NCI-H345 (cell line): Measurements from ENCODE around the gene BPIFA2.
"Not testable (repeated sequence)": the region's sequence is repeated elsewhere in the genome, so short reads cannot be mapped to it uniquely, and the experiment has no call there.

ENCODE experiments used
- DNase-seq: peaks from one replicate; lab custom pipeline; 2025; lab: John Stamatoyannopoulos, UW

Gene BPIFA2

GRCh38 chr20:33162313-33162712 is 5.6 kb upstream of the BPIFA2 start:
- DNase-seq, result no peak

- no peak for DNase-seq
These were observed 5.2 kb upstream of the BPIFA2 start for GRCh38 chr20:33162753-33163152.

- no peak for DNase-seq
These were observed 3.9 kb upstream of the BPIFA2 start for GRCh38 chr20:33163856-33164762.

- DNase-seq, result no peak
These were observed 3.2 kb upstream of the BPIFA2 start for GRCh38 chr20:33164763-33165095.

- no peak for DNase-seq
These were observed 2.4 kb upstream of the BPIFA2 start for GRCh38 chr20:33165416-33166055.

- no peak for DNase-seq
These were observed 1.3 kb upstream of the BPIFA2 start for GRCh38 chr20:33166533-33167113.

GRCh38 chr20:33169176-33169794 is 1.3 kb downstream of the BPIFA2 start:
- DNase-seq, result no peak

GRCh38 chr20:33172781-33173180 is 4.8 kb downstream of the BPIFA2 start:
- peak; percentile 20 for DNase-seq

- no peak for DNase-seq
These were observed 7.2 kb downstream of the BPIFA2 start for GRCh38 chr20:33175123-33175522.

GRCh38 chr20:33176101-33176500 is 8.1 kb downstream of the BPIFA2 start:
- DNase-seq, result no peak

GRCh38 chr20:33177866-33178265 is 9.9 kb downstream of the BPIFA2 start:
- DNase-seq, result no peak

- DNase-seq, result no peak
These were observed 10.8 kb downstream of the BPIFA2 start for GRCh38 chr20:33178726-33179125.

- DNase-seq, result no peak
These were observed 12.2 kb downstream of the BPIFA2 start for GRCh38 chr20:33180169-33180568.

- no peak for DNase-seq
These were observed 13.6 kb downstream of the BPIFA2 start for GRCh38 chr20:33181482-33182093.

- DNase-seq, result no peak
These were observed 15.4 kb downstream of the BPIFA2 start for GRCh38 chr20:33183312-33183711.

GRCh38 chr20:33185031-33185590 is 17.2 kb downstream of the BPIFA2 start:
- DNase-seq, result not testable (repeated sequence)

GRCh38 chr20:33187491-33187890 is 19.5 kb downstream of the BPIFA2 start:
- no peak for DNase-seq

GRCh38 chr20:33188421-33188820 is 20.5 kb downstream of the BPIFA2 start:
- DNase-seq, result no peak

GRCh38 chr20:33191484-33191883 is 23.5 kb downstream of the BPIFA2 start:
- no peak for DNase-seq

- DNase-seq, result no peak
These were observed 24.0 kb downstream of the BPIFA2 start for GRCh38 chr20:33191955-33192354.

- DNase-seq, result no peak
These were observed 25.0 kb downstream of the BPIFA2 start for GRCh38 chr20:33192912-33193501.

- DNase-seq, result no peak
These were observed 31.1 kb downstream of the BPIFA2 start for GRCh38 chr20:33199026-33199425.
